Upper lobe of right lung (tissue), 1 donor: ENCODE measurements around the gene DPY19L3. TPM values are rescaled to one million over a fixed set of nuclear protein-coding genes. Genes with fewer than 3 reads are reported as not detected.

ENCODE experiments used
- ATAC-seq: fragments of 200-7000 bp; cut with Tn5 transposase; one replicate; pipeline ENCODE4 v1.9.1; 2020; ENCODE audit warnings: mild to moderate bottlenecking, moderate library complexity
- DNase-seq: peaks from one replicate; pipeline ENCODE4 v3.0.0-alpha.2; 2020
- H3K27ac ChIP-seq: fragments of 200-600 bp; one replicate; pipeline ENCODE4 v1.8.0; 2022
- H3K27me3 ChIP-seq: fragments of 200-600 bp; one replicate; pipeline ENCODE4 v1.8.0; 2022; ENCODE audit warnings: mild to moderate bottlenecking
- H3K36me3 ChIP-seq: fragments of 200-600 bp; one replicate; pipeline ENCODE4 v1.8.0; 2022
- H3K4me1 ChIP-seq: fragments of 200-600 bp; one replicate; pipeline ENCODE4 v1.8.0; 2022
- H3K4me3 ChIP-seq: fragments of 200-600 bp; one replicate; pipeline ENCODE4 v1.8.0; 2022; ENCODE audit warnings: mild to moderate bottlenecking
- H3K9me3 ChIP-seq: fragments of 200-600 bp; one replicate; pipeline ENCODE4 v1.8.0; 2022
- CTCF ChIP-seq: fragments of 200-600 bp; IDR thresholded peaks from one replicate; pipeline ENCODE4 v1.8.0; 2022; ENCODE audit warnings: antibody characterized with exemption
- intact Hi-C: fragments of 100-400 bp; cut with DNase I; formaldehyde crosslinking; loops from one replicate; pipeline ENCODE4 v1.11.0; 2022
- total RNA-seq: library from RNA; stranded (reverse); fragmentation: NEBNext Ultra II Directional; extraction: Animal tissue kit (Norgen Biotek cat#: 25700); gene quantifications from one replicate; pipeline ENCODE4 v1.2.1, GENCODE V29; 2021
- donor health status: DM: no; HTN: yes; CAD: no; lungs with severe emphysema.

The DPY19L3 gene
- total RNA-seq, 1 donor from 2014 or later, result 36.1 TPM

- no peak overlapping the region for H3K27ac ChIP-seq
- DNase-seq, result no peak
- no peaks in the 10 kb centered on the region for H3K4me1 ChIP-seq
- TF ChIP-seq CTCF, result no peak
- H3K27me3 ChIP-seq, result no peaks in the 10 kb centered on the region
- H3K36me3 ChIP-seq, result peaks cover 17% of the 10 kb centered on the region
- no peaks in the 10 kb centered on the region for H3K9me3 ChIP-seq
- no peak overlapping the region for H3K4me3 ChIP-seq
- intact Hi-C loops, result no loop called here
- no peak for ATAC-seq
Observed at GRCh38 chr19:32387701-32388392, 17.7 kb upstream of the DPY19L3 start.

GRCh38 chr19:32388393-32388855, 17.1 kb upstream of the DPY19L3 start:
- no peaks in the 10 kb centered on the region for H3K27me3 ChIP-seq
- ATAC-seq (no peak), DNase-seq (no peak)
- no peak for TF ChIP-seq CTCF
- intact Hi-C loops, result no loop called here
- no peak overlapping the region for H3K27ac ChIP-seq
- H3K4me3 ChIP-seq, result no peak overlapping the region
- H3K9me3 ChIP-seq, result no peaks in the 10 kb centered on the region
- peaks cover 11% of the 10 kb centered on the region for H3K36me3 ChIP-seq
- no peaks in the 10 kb centered on the region for H3K4me1 ChIP-seq

- H3K36me3 ChIP-seq, result no peaks in the 10 kb centered on the region
- no peaks in the 10 kb centered on the region for H3K9me3 ChIP-seq
- H3K4me1 ChIP-seq, result no peaks in the 10 kb centered on the region
- no peak for DNase-seq
- intact Hi-C loops, result no loop called here
- no peak overlapping the region for H3K4me3 ChIP-seq
- no peak overlapping the region for H3K27ac ChIP-seq
- no peak for TF ChIP-seq CTCF
- no peaks in the 10 kb centered on the region for H3K27me3 ChIP-seq
- no peak for ATAC-seq
Observed at GRCh38 chr19:32392901-32393300, 12.7 kb upstream of the DPY19L3 start.

GRCh38 chr19:32396046-32396652, 9.4 kb upstream of the DPY19L3 start:
- Histone ChIP-seq H3K4me3 (no peak overlapping the region), H3K4me1 (no peaks in the 10 kb centered on the region), H3K27ac (no peak overlapping the region), H3K36me3 (no peaks in the 10 kb centered on the region), H3K9me3 (no peaks in the 10 kb centered on the region), H3K27me3 (no peaks in the 10 kb centered on the region)
- intact Hi-C loops, result no loop called here
- ATAC-seq (no peak), DNase-seq (no peak)
- no peak for TF ChIP-seq CTCF

GRCh38 chr19:32397671-32398101, 7.9 kb upstream of the DPY19L3 start:
- no peak for TF ChIP-seq CTCF
- intact Hi-C loops, result no loop called here
- Histone ChIP-seq H3K4me3 (no peak overlapping the region), H3K4me1 (no peaks in the 10 kb centered on the region), H3K27ac (no peak overlapping the region), H3K9me3 (no peaks in the 10 kb centered on the region), H3K27me3 (no peaks in the 10 kb centered on the region), H3K36me3 (no peaks in the 10 kb centered on the region)
- no peak for DNase-seq
- ATAC-seq, result no peak
